ENCODE results near the gene SFXN1.

Gene SFXN1

DNA sequence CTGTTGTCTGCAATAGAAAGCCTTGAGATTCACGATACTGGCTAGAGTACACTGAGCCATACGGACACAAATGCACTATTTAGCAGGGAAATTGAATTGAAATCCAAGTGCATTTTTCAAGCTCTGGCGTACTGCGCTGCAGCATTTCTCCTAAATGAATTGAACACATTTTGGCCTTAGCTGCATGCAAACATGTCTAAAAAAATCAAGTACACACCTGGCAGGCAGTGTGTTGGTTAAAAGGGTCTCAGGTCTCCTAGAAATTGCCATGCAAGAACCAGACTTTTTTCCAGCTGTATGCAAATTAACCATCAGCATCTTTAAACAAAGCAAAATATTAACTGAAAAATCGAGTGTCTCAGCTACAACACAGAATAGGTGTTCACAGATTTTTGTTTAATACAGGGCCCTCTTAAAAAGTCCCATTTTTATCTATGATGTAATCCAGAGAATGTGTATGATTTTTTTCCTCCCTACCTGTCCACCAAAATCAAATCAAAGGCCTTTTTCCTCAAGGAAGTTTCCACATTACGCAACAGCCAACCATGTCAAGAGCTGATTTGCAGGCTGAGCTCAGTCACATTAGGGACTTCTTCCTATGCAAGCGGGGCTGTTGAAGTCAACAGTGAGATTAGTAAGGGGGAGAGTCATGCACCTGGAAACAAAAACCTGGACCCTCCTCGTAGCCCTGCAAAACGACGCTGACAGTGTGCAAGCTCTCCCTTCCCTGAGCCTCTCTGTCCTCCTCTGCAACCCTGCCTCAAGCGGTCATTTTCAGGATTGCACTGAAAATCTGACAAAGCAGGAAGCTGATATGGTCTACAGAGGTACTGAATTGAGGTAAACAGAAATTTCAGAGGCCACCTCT lies 14.1 kb upstream of the SFXN1 start:
- Histone ChIP-seq H4K20me1 (no peaks in the 10 kb centered on the region), H3K27me3 (no peaks in the 10 kb centered on the region), H3K4me2 (no peak overlapping the region), H3K9me3 (replicated peaks in 1 of 11) (no peaks in the 10 kb centered on the region), H3K36me3 (no peaks in the 10 kb centered on the region), H3K4me3 (no peak overlapping the region), H3K4me1 (0 out of 20 replicates have a peak, but pooled peaks cover 0 to 5% (median 0%) of the 10 kb centered on the region in 10 experiments), H3K9ac (no peak overlapping the region), H3K27ac (no peak overlapping the region)
- peak in 3 of 11 experiments; percentile 32 to 43 (median 37); a peak in 3 of 22 replicates for TF ChIP-seq Cebpa-rat (IDR thresholded peaks at IDR 0.05)

DNA sequence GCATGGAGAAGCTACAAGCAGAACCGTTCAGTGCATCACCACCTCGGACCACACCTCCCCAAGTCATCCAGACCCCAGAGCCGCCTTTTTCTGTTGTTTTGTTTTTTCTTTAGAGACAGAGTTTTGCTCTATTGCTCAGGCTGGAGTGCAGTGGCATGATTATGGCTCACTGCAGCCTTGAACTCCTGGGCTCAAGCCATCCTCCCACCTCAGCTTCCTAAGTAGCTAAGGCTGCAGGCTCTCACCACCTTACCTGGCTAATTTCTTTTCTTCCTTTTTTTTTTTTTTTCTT lies 13.5 kb upstream of the SFXN1 start:
- Histone ChIP-seq H3K4me2 (no peak overlapping the region), H3K4me3 (no peak overlapping the region), H3K9me3 (replicated peaks in 1 of 11) (no peaks in the 10 kb centered on the region), H3K9ac (no peak overlapping the region), H3K27ac (no peak overlapping the region), H3K4me1 (0 out of 20 replicates have a peak, but pooled peaks cover 0 to 5% (median 0%) of the 10 kb centered on the region in 10 experiments), H3K27me3 (no peaks in the 10 kb centered on the region), H4K20me1 (no peaks in the 10 kb centered on the region), H3K36me3 (no peaks in the 10 kb centered on the region)
- TF ChIP-seq Cebpa-rat (IDR thresholded peaks at IDR 0.05), result no peak

DNA sequence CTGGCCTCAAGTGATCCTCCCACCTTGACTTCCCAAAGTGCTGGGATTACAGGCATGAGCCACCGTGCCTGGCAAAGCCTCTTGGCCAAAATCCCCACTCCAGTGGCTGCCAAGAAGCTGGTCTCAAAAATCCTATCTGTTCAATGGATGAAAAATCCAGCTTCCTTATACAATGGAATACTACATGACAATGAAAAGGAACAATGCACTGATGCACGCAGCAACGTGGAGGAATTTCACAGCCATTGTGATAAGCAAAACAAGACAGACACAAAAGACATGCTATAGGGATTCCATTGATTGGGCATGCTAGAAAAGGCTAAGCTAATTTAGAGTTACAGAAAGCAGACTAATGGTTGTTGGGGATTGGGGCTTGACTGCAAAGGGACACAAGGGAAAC lies 13.1 kb upstream of the SFXN1 start:
- Histone ChIP-seq H4K20me1 (no peaks in the 10 kb centered on the region), H3K4me1 (0 out of 20 replicates have a peak, but pooled peaks cover 0 to 5% (median 0%) of the 10 kb centered on the region in 10 experiments), H3K9ac (no peak overlapping the region), H3K4me3 (no peak overlapping the region), H3K36me3 (no peaks in the 10 kb centered on the region), H3K4me2 (no peak overlapping the region), H3K27me3 (no peaks in the 10 kb centered on the region), H3K27ac (no peak overlapping the region), H3K9me3 (replicated peaks in 1 of 11) (no peaks in the 10 kb centered on the region)
- TF ChIP-seq Cebpa-rat (IDR thresholded peaks at IDR 0.05), result no peak

DNA sequence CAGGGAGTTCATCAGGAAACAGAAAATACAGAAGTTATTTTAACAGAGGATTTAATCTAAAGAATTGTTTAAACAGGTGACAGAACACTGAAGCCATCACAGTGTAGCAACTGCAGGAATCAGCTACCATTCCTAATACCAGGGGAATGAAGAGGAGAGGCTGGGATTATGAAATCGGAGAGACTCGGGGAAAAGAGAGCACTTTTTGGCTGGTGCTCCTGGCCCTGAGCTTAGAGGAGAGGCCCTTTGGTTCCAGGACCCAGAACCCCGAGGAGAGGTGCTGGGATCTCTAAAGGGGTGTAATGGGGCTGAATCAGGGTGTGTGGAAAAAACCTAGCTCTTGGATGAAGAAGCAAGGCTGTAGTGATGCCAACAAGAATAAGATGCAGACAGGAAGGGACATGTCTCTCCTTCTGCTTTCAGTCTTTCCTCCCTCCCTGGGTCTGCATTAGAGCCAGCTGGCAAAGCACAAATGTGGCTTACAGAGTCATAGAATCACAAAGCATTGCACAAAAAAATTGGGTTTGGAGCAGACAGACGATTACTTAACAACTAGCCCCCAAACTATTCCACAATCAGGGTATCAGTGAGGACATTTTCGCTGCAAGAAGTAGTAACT lies 11.6 kb upstream of the SFXN1 start:
- Histone ChIP-seq H3K27me3 (no peaks in the 10 kb centered on the region), H3K27ac (no peak overlapping the region), H4K20me1 (no peaks in the 10 kb centered on the region), H3K9me3 (replicated peaks in 1 of 11) (no peaks in the 10 kb centered on the region), H3K36me3 (no peaks in the 10 kb centered on the region), H3K4me2 (no peak overlapping the region; a peak in 1 of 22 replicates), H3K9ac (no peak overlapping the region), H3K4me3 (no peak overlapping the region), H3K4me1 (0 out of 20 replicates have a peak, but pooled peaks cover 0 to 5% (median 0%) of the 10 kb centered on the region in 10 experiments)
- TF ChIP-seq Cebpa-rat (IDR thresholded peaks at IDR 0.05), result no peak

DNA sequence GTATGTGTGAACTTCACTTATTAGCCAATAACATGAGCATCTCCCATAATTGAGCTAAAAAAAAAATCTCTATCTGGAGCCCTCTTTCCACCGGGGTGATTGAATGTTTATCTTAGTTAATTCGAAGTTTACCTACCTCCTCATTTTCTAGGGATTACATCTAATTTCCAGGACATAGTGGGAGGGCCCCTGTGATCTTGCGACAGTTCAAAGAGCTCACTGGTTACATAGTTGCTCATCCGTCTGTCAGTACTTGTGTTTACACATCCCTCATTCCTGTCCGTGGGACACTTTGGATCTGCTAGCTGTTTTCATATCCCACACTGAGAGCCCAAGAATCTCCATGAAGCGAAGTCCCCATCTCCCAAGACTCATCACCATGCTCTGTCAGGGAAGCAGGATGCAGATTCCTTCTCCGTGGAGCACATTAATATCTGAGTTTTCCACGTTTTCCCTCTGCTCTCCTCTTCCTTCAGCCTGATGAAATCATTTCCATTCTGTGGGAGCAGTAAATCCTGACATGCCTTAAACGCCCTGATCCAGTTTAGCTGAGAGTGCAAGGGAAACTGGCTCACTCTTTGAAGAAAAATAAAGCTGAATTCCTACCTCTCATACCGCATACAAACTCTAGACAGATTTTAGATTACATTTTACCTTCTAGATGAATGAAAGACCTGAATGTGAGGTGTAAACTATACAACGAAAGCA lies 10.2 kb upstream of the SFXN1 start:
- Histone ChIP-seq H4K20me1 (no peaks in the 10 kb centered on the region), H3K4me2 (no peak overlapping the region), H3K36me3 (no peaks in the 10 kb centered on the region), H3K4me3 (no peak overlapping the region), H3K4me1 (0 out of 20 replicates have a peak, but pooled peaks cover 0 to 5% (median 0%) of the 10 kb centered on the region in 10 experiments), H3K9ac (no peak overlapping the region), H3K27ac (no peak overlapping the region), H3K27me3 (no peaks in the 10 kb centered on the region), H3K9me3 (replicated peaks in 1 of 11) (no peaks in the 10 kb centered on the region)
- TF ChIP-seq Cebpa-rat (IDR thresholded peaks at IDR 0.05), result no peak

DNA sequence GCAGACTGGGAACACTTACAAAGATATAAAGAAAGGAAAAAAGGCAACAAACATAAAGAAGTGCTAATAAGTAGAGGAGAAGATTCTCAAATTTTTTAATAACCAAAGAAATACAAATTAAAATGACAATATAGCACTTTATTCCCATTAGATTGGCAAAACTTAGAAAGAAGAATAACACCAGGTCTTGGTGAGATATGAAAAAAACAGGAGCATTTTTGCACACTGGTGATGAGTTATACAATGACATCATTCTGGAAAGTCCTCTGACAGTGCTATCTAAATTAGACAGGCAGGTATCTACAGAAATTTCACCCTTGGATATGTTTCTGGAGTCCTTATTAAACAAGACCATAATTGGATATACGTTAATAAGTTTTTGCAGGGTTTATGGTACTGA lies 9.5 kb upstream of the SFXN1 start:
- H3K27me3 ChIP-seq, result no peaks in the 10 kb centered on the region
- H3K4me2 ChIP-seq, result no peak overlapping the region
- no peaks in the 10 kb centered on the region for H3K36me3 ChIP-seq
- H3K9me3 ChIP-seq (replicated peaks in 1 of 11), result no peaks in the 10 kb centered on the region
- H3K9ac ChIP-seq, result no peak overlapping the region
- H4K20me1 ChIP-seq, result no peaks in the 10 kb centered on the region
- TF ChIP-seq Cebpa-rat (IDR thresholded peaks at IDR 0.05), result no peak
- H3K4me1 ChIP-seq, result 0 out of 20 replicates have a peak, but pooled peaks cover 0 to 5% (median 0%) of the 10 kb centered on the region in 10 experiments
- no peak overlapping the region for H3K27ac ChIP-seq
- no peak overlapping the region for H3K4me3 ChIP-seq

DNA sequence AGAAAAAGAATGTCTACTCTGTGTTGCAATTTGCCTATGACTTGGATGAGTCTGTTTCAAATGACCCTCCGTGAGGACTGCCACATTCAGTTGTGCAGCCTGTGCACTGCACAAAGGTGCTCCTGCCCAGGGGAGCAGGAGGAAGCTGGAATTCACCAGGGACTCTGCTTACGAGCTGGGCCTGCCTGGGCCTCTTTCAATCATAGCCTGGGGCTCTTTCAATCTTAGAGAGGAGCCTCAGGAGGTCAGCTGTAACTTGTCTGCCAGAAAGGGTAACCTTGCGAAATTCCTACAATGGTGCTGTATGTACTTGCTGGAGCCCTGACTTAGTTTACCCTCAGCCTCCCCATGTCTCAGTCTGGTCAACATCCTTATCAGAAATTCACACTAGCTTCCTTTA lies 8.4 kb upstream of the SFXN1 start:
- Histone ChIP-seq H3K4me3 (no peak overlapping the region), H3K9me3 (replicated peaks in 1 of 11) (no peaks in the 10 kb centered on the region), H3K27me3 (no peaks in the 10 kb centered on the region), H3K4me1 (0 out of 20 replicates have a peak, but pooled peaks cover 0 to 5% (median 0%) of the 10 kb centered on the region in 10 experiments), H3K9ac (no peak overlapping the region), H3K36me3 (no peaks in the 10 kb centered on the region), H3K4me2 (no peak overlapping the region), H3K27ac (no peak overlapping the region), H4K20me1 (no peaks in the 10 kb centered on the region)
- TF ChIP-seq Cebpa-rat (IDR thresholded peaks at IDR 0.05), result no peak

DNA sequence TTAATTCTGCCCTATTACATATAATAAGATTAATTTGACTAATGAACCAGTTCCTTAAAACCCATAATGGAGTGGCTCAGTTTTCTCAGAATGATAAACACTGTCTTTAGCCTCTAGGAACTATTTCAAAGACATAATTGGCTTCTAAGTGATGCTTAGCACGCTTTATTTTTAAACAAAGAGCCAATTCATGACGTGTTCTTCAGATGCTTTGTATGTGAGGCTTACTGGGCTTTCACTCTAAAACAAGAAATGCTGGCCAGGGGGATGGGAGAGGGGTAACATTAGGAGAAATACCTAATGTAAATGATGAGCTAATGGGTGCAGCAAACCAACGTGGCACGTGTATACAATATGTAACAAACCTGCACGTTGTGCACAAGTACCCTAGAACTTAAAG lies 7.6 kb upstream of the SFXN1 start:
- Histone ChIP-seq H3K9me3 (replicated peaks in 1 of 11) (no peaks in the 10 kb centered on the region), H3K4me3 (no peak overlapping the region), H3K4me1 (0 out of 20 replicates have a peak, but pooled peaks cover 0 to 5% (median 0%) of the 10 kb centered on the region in 10 experiments), H3K27me3 (no peaks in the 10 kb centered on the region), H3K27ac (no peak overlapping the region), H4K20me1 (no peaks in the 10 kb centered on the region), H3K4me2 (no peak overlapping the region), H3K9ac (no peak overlapping the region), H3K36me3 (no peaks in the 10 kb centered on the region)
- TF ChIP-seq Cebpa-rat (IDR thresholded peaks at IDR 0.05), result no peak

DNA sequence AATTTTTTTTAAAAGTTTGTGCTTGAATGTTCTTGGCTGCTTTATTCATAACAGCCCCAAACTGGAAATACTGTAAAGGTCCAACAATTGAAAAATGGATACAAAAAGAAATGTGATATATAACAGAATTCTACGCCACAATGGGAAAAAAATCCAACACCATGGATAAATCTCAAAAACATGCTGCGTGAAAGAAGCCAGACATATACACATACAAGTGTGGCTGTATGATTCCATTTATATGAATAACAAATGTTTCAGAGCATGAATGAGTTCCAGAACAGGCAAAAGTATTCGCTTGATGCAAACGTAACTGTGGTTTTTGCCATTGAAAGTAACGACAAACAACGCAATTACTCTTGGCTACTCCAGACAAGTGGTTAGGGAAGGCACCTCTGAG lies 7.2 kb upstream of the SFXN1 start:
- H3K27me3 ChIP-seq, result no peaks in the 10 kb centered on the region
- no peak for TF ChIP-seq Cebpa-rat (IDR thresholded peaks at IDR 0.05)

More for the DNA sequence above, 7.2 kb upstream of the SFXN1 start:
- no peak overlapping the region for H3K4me2 ChIP-seq
- no peaks in the 10 kb centered on the region for H3K9me3 ChIP-seq (replicated peaks in 1 of 11)
- no peaks in the 10 kb centered on the region for H3K36me3 ChIP-seq
- H3K4me1 ChIP-seq, result 0 out of 20 replicates have a peak, but pooled peaks cover 0 to 5% (median 0%) of the 10 kb centered on the region in 10 experiments
- no peak overlapping the region for H3K4me3 ChIP-seq
- H3K9ac ChIP-seq, result no peak overlapping the region
- no peaks in the 10 kb centered on the region for H4K20me1 ChIP-seq
- no peak overlapping the region for H3K27ac ChIP-seq
